Liver (tissue), 9 donors: Measurements from ENCODE around the gene AIDA. TPM values are rescaled to one million over a fixed set of nuclear protein-coding genes. Genes with fewer than 3 reads are reported as not detected.

Experiments
- DNase-seq: peaks from one replicate; pipeline ENCODE4 v3.0.0-alpha.2; 2017; ENCODE audit warnings: low spot score
- H3K27ac ChIP-seq, 2 donors: one replicate each; pipeline ENCODE4 v1.7.0; 2013; ENCODE audit warnings: inconsistent platforms in 2 of 2, low read length in 2 of 2, control low read depth in 1 of 2, low read depth in 1 of 2, mild to moderate bottlenecking in 1 of 2
- H3K27me3 ChIP-seq, 4 donors: one replicate each; pipeline versions ENCODE4 v1.6.1 to v1.7.0; 2013; ENCODE audit warnings: low read length in 3 of 4, inconsistent platforms in 1 of 4, mild to moderate bottlenecking in 1 of 4, moderate library complexity in 1 of 4; ENCODE audit not compliant: control insufficient read depth in 4 of 4, insufficient read depth in 4 of 4
- H3K36me3 ChIP-seq, 4 donors: one replicate each; pipeline versions ENCODE4 v1.6.1 to v1.7.0; 2013; ENCODE audit warnings: low read length in 3 of 4, mild to moderate bottlenecking in 3 of 4, low read depth in 1 of 4, moderate library complexity in 1 of 4; ENCODE audit not compliant: control insufficient read depth in 4 of 4, insufficient read depth in 3 of 4
- H3K4me1 ChIP-seq, 4 donors: one replicate each; pipeline versions ENCODE4 v1.6.1 to v1.7.0; 2013; ENCODE audit warnings: low read length in 3 of 4, mild to moderate bottlenecking in 3 of 4, moderate library complexity in 1 of 4; ENCODE audit not compliant: control insufficient read depth in 4 of 4, insufficient read depth in 4 of 4
- H3K4me3 ChIP-seq, 3 donors: one replicate each; pipeline versions ENCODE4 v1.6.1 to v1.7.0; 2013; ENCODE audit warnings: low read length in 3 of 3, control low read depth in 1 of 3, low read depth in 1 of 3, mild to moderate bottlenecking in 1 of 3
- H3K9ac ChIP-seq, 2 donors: one replicate each; pipeline ENCODE4 v1.7.0; 2013; ENCODE audit warnings: low read length in 2 of 2, mild to moderate bottlenecking in 2 of 2, moderate library complexity in 2 of 2, control low read depth in 1 of 2, low read depth in 1 of 2
- H3K9me3 ChIP-seq, 4 donors: one replicate each; pipeline versions ENCODE4 v1.6.1 to v1.7.0; 2013; ENCODE audit warnings: low read length in 3 of 4; ENCODE audit not compliant: control insufficient read depth in 4 of 4
- ATF3 ChIP-seq: IDR thresholded peaks from 2 replicates; pipeline ENCODE4 v1.6.1; 2016; ENCODE audit warnings: antibody characterized with exemption
- CTCF ChIP-seq: fragments of 150-350 bp; IDR thresholded peaks from 2 replicates; pipeline ENCODE4 v1.5.1; 2017; ENCODE audit warnings: improper control_type of control experiment, low read depth, low read length; ENCODE audit not compliant: missing input control
- EGR1 ChIP-seq, 2 donors: IDR thresholded peaks; 2 replicates each; pipeline ENCODE4 v1.6.1; 2016 to 2018; ENCODE audit warnings: antibody characterized with exemption in 2 of 2, low read depth in 2 of 2
- FOXA1 ChIP-seq: IDR thresholded peaks from 2 replicates; pipeline ENCODE4 v1.6.1; 2016; ENCODE audit warnings: antibody characterized with exemption
- FOXA2 ChIP-seq: IDR thresholded peaks from 2 replicates; pipeline ENCODE4 v1.6.1; 2016; ENCODE audit warnings: antibody characterized with exemption
- GABPA ChIP-seq, 2 donors: IDR thresholded peaks in 1 of 2; conservative IDR thresholded peaks in 1 of 2; 2 replicates each; pipeline ENCODE4 v1.6.1; 2016; ENCODE audit warnings: antibody characterized with exemption in 2 of 2, mild to moderate bottlenecking in 1 of 2, moderate library complexity in 1 of 2
- HNF4A ChIP-seq, 2 donors: conservative IDR thresholded peaks; 2 replicates each; pipeline ENCODE4 v1.6.1; 2016; ENCODE audit warnings: antibody characterized with exemption in 2 of 2, mild to moderate bottlenecking in 2 of 2
- HNF4G ChIP-seq: IDR thresholded peaks from 2 replicates; pipeline ENCODE4 v1.6.1; 2016; ENCODE audit warnings: antibody characterized with exemption
- JUND ChIP-seq, 2 donors: IDR thresholded peaks; 2 replicates each; pipeline ENCODE4 v1.6.1; 2016; ENCODE audit warnings: antibody characterized with exemption in 2 of 2
- MAX ChIP-seq: IDR thresholded peaks from 2 replicates; pipeline ENCODE4 v1.6.1; 2016; ENCODE audit warnings: antibody characterized with exemption
- NR2F2 ChIP-seq: IDR thresholded peaks from 2 replicates; pipeline ENCODE4 v1.6.1; 2016; ENCODE audit warnings: antibody characterized with exemption
- RAD21 ChIP-seq, 2 donors: IDR thresholded peaks; 2 replicates each; pipeline ENCODE4 v1.6.1; 2016; ENCODE audit warnings: antibody characterized with exemption in 2 of 2, mild to moderate bottlenecking in 2 of 2
- REST ChIP-seq: IDR thresholded peaks from 2 replicates; pipeline ENCODE4 v1.6.1; 2016; ENCODE audit warnings: antibody characterized with exemption, mild to moderate bottlenecking
- RXRA ChIP-seq, 2 donors: IDR thresholded peaks; 2 replicates each; pipeline ENCODE4 v1.6.1; 2017 to 2018; ENCODE audit warnings: antibody characterized with exemption in 2 of 2, mild to moderate bottlenecking in 1 of 2
- SP1 ChIP-seq: IDR thresholded peaks from 2 replicates; pipeline ENCODE4 v1.6.1; 2018; ENCODE audit warnings: antibody characterized with exemption, mild to moderate bottlenecking
- TAF1 ChIP-seq: conservative IDR thresholded peaks from 2 replicates; pipeline ENCODE4 v1.6.1; 2016; ENCODE audit warnings: antibody characterized with exemption, mild to moderate bottlenecking
- YY1 ChIP-seq: IDR thresholded peaks from 2 replicates; pipeline ENCODE4 v1.6.1; 2016; ENCODE audit warnings: antibody characterized with exemption, mild to moderate bottlenecking
- ZBTB33 ChIP-seq: IDR thresholded peaks from 2 replicates; pipeline ENCODE4 v1.6.1; 2016; ENCODE audit warnings: antibody characterized with exemption
- WGBS: extraction: QIAGEN DNeasy Blood & Tissue Kit; methylation state at CpG from one replicate; pipeline ENCODE4 v1.1.7; 2013; 5-methylcytosine and 5-hydroxymethylcytosine counted together
- polyA plus RNA-seq, 2 donors: library from polyadenylated mRNA; stranded (reverse) in 1 of 2; unstranded in 1 of 2; fragments of 200-250 nt in 1 of 2; fragments of >200 nt in 1 of 2; fragmentation: Nextera tagmentation in 1 of 2; extraction: Ambion mirVana in 1 of 2; gene quantifications; one replicate each; pipeline versions ENCODE4 v1.2.1 to v1.2.3, GENCODE V29; 2013 to 2015
- total RNA-seq, 2 donors: library from RNA; depleted of rRNA; stranded (reverse); fragments of >200 nt; gene quantifications; one replicate each; pipeline ENCODE4 v1.2.3, GENCODE V29; 2014
- donor health status: healthy.
- donor health status: healthy.
- donor health status: healthy.
- donor health status: healthy.
- donor health status: healthy.

AIDA gene
- total and polyA plus RNA-seq, 4 donors: 9.3 to 48.2 (median 21.5) TPM

- H3K9ac ChIP-seq: no peak overlapping the region
- H3K9me3 ChIP-seq: no peaks in the 10 kb centered on the region
- no peak for DNase-seq
- WGBS: 95% methylated on average over 1 of the region's 1 CpG
- no peaks in the 10 kb centered on the region for H3K4me1 ChIP-seq
- TF ChIP-seq GABPA (IDR thresholded peaks at IDR 0.05 in 1 of 2, conservative IDR thresholded peaks at IDR 0.05 in 1 of 2) (no peak), JUND (IDR thresholded peaks at IDR 0.05) (no peak), NR2F2 (no peak), SP1 (no peak), YY1 (no peak), CTCF (no peak), TAF1 (no peak), FOXA2 (no peak), EGR1 (IDR thresholded peaks at IDR 0.05; ENCODE audit: low read depth in 2 of 2) (no peak), ATF3 (no peak), REST (no peak), HNF4G (no peak), HNF4A (conservative IDR thresholded peaks at IDR 0.05) (no peak), RAD21 (IDR thresholded peaks at IDR 0.05) (no peak), MAX (no peak), FOXA1 (no peak), RXRA (IDR thresholded peaks at IDR 0.05) (no peak), ZBTB33 (no peak)
- H3K4me3 ChIP-seq: no peak overlapping the region
- H3K27me3 ChIP-seq: no peaks in the 10 kb centered on the region
- no peaks in the 10 kb centered on the region for H3K36me3 ChIP-seq
- no peak overlapping the region for H3K27ac ChIP-seq
Measured at GRCh38 chr1:222704260-222704659, 8.0 kb downstream of the AIDA start.

GRCh38 chr1:222702210-222702609 is 10.1 kb downstream of the AIDA start:
- no peaks in the 10 kb centered on the region for H3K27me3 ChIP-seq
- H3K4me3 ChIP-seq: no peak overlapping the region
- DNase-seq: no peak
- no peak overlapping the region for H3K9ac ChIP-seq
- no peaks in the 10 kb centered on the region for H3K36me3 ChIP-seq
- no peaks in the 10 kb centered on the region for H3K9me3 ChIP-seq
- WGBS: 83% methylated on average over 4 of the region's 4 CpGs
- no peak overlapping the region for H3K27ac ChIP-seq
- no peaks in the 10 kb centered on the region for H3K4me1 ChIP-seq
- no peak for TF ChIP-seq FOXA1
- TF ChIP-seq HNF4A (conservative IDR thresholded peaks at IDR 0.05): no peak
- TF ChIP-seq NR2F2: no peak
- no peak for TF ChIP-seq YY1
- no peak for TF ChIP-seq TAF1
